GM19372 (cell line): ENCODE measurements around the gene FAM98B.

Experiments used
- ATAC-seq: cut with Tn5 transposase; IDR thresholded peaks from one replicate; pipeline ENCODE4 v1.9.1; 2021; ENCODE audit warnings: mild to moderate bottlenecking, low read depth, moderate library complexity; ENCODE audit not compliant: unreplicated experiment

The FAM98B gene

DNA sequence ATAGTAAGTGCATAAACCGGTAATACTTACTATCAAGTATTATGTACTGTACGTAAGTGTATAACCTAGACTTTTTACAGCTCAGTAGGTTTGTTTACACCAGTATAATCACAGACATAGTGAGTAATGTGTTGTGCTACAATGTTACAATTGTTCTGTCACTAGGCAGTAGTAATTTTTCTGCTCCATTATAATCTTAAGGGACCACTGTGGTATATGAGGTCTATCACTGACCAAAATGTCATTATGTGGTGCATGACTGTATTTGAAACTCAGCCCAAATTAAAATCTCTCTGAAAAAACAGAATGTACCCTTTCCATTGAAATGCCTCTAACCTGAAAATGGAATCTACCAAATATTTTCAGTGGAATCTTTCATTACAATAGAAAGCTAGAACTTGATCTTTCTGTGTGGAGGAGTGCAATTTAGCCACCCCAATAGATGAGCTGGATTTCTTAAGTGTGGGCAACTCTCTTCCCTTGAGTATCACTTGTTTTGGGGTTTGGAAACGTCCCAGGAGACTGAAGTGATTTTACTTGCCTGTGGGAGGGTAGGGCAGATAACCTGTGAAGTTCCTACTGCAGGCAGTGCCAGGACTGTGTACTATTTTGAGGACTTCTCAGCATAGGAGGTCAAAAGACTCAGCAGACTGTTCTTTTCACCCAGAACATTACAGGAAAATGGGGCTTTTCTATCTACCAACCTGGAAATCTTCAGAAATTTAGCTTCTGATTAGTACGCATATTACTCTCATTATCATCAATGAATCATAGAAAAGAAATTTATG is 50.9 kb downstream of the FAM98B start:
- ATAC-seq, result no peak

GRCh38 chr15:38506997-38507396 is 53.1 kb downstream of the FAM98B start:
- ATAC-seq, result no peak

DNA sequence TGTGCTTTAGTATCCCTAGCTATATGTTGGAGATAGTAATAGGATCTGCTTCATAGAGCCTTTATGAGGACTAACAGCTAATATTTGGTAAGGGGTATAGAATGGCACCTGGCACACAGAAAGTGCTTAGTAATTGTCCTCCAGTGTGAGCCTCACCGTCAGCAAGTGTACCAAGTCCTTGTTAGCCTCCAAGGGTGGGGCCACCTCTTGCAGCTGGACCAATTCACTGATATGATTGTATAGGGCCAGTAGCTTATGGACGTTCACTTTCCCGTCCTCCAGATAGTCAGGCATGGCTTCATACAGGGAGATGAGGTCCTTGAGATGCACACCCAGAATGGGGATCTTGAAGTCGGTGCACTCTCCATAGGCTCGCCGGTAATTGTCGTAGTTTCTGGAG is 53.6 kb downstream of the FAM98B start:
- ATAC-seq, result no peak

- ATAC-seq, result no peak
Measured at GRCh38 chr15:38508647-38509046, 54.7 kb downstream of the FAM98B start.

GRCh38 chr15:38509152-38509551 is 55.2 kb downstream of the FAM98B start:
- no peak for ATAC-seq

DNA sequence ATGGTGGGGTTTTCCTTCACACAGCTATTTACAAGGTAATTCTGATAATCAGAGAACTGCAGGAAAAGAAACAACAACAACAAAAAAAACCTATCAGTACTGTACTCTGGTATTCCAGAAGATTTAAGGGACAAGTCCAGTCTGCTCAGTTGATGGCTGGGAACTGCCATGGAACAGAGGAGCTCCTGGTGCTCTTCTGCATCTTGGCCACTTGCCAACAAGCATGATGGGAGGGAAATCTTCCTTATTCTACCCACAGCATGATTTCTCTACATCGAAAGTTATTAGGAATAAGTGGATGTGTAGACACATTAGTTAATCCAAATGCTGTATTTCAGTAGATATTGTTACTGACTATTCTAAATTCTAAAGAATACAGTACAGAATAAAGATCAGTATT is 59.0 kb downstream of the FAM98B start:
- no peak for ATAC-seq

DNA sequence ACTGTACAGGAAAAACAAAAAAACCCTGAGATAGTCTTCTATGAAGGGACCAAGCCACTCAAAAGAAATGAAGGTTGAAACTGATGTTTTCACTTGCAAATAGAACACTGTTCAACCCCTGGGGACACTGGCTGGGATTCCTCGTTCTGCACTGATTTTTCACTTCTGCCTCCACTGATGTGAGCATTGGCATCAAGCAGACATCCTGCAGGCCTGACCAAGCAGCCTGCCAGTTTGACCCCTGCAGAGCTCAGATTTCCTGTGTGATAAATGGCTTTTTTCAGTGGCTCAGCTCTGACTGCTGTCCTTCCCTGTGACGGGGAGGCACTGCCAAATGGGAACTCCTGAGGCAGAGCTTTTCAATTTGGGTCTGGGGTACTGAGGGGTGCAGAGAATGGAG is 60.7 kb downstream of the FAM98B start:
- ATAC-seq, result no peak

- no peak for ATAC-seq
Measured at GRCh38 chr15:38516626-38517025, 62.7 kb downstream of the FAM98B start.

GRCh38 chr15:38517312-38517975 is 63.5 kb downstream of the FAM98B start:
- no peak for ATAC-seq

GRCh38 chr15:38518084-38518483 is 64.2 kb downstream of the FAM98B start:
- no peak for ATAC-seq

DNA sequence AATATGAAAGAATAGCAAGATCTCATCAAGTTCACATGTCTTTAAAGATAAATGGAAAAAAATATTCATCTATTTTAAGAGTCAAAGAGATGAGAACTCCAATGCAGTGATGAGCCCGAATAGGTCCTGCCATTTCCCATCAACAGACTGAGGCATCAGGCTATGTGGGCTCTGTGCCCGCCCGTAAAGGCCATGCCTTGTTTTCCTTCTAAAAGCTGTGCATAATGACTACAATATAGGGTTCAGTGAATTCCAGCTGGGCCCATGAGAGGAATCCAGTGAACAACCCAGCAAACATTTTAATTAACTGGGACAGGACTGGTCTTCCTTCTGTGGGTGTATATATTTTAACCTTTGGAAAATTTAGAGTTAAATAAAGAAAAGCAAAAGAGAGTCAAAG is 66.1 kb downstream of the FAM98B start:
- ATAC-seq, result no peak

- ATAC-seq, result no peak
Measured at GRCh38 chr15:38521316-38521715, 67.4 kb downstream of the FAM98B start.

DNA sequence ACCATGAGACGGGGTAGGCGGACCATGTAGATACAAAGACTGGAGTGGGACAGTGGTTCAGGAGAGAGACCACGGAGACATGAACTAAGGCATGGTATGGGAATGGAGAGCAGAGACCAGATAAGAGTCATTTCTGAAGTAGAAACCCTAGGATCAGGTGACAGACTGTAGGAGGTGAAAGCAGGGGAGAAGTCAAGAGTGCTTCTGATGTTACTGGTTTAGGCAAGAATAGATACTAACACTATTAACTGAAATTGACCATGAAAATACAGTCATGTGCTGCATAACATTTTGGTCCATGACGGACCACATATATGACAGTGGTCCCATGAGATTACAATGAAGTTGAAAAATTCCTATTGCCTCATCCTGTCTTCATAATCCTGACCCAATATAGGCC is 69.0 kb downstream of the FAM98B start:
- no peak for ATAC-seq

DNA sequence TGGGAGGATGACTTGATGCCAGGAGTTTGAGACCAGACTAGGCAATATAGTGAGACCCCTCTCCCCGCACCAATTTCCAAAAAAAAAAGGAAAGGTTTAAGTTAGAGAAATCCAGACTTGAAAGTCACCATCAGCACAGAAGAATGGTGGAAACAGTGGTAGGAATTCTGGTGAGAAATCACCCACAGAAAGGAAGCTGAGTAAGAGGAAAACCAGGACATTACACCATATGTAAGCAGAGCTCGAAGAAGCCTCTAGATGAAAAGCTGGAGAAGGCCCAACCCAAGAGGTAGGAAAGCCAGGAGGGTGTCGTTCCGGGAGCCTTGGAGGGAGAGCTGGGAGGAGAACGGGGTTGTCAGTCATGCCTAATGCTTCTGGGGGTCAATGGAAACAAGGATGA is 70.2 kb downstream of the FAM98B start:
- ATAC-seq, result no peak

DNA sequence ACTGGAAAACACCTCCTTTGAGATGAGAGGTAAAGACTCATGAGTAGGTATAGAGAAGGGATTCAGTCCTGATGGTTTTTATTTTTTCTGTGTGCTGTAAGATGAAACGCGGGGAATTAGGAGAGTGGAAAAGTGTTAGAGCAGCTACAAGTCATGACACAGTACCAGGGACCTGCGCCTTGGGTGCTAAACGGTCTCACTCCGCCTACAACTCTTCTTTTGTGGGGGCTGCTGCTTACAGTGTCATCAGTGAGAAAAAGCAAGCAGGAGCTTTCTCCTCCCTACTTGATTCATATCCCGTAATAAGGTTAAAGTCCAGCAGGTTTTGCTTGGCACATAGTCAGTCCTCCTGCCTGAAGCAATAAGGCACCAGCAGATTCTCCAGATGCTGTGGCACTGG is 71.6 kb downstream of the FAM98B start:
- ATAC-seq, result no peak

DNA sequence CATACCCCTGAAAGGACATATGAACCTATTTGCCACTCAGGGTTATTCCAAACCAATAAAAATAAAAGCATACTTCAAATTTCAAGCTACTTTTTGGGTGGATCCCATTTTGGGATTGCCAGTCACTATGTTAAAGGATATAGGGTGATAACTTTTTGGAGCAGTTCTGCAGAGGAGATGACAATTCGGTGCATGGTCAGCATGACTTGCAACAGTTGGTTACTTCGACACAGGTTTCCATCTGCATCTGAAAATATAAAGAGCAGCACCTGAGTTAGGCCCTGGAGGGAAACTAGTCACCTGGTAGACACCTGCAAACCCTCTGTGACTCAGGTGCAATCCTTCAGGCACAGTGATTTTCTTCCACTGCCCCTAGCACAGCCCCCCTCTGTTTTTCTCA is 72.2 kb downstream of the FAM98B start:
- ATAC-seq, result no peak

DNA sequence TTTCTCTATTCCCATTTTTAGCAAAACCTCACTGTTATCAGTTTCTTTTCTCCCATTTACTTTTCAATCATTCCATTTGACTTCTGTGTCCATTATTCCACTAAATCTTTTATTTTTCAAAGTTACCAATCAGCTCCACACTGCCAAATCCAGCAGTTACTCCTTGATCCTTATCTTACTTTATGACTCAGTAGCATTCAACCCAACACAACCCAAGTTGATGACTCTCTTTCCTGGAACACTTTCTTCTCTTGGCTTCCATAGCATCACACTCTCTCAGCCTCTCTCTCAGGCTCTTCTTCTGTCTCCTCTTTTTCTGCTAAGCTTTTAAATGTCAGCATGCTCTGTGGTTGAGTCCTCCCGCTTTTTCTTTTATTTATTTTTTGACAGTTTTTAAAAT is 74.4 kb downstream of the FAM98B start:
- ATAC-seq, result no peak

- no peak for ATAC-seq
Measured at GRCh38 chr15:38530113-38530512, 76.2 kb downstream of the FAM98B start.

DNA sequence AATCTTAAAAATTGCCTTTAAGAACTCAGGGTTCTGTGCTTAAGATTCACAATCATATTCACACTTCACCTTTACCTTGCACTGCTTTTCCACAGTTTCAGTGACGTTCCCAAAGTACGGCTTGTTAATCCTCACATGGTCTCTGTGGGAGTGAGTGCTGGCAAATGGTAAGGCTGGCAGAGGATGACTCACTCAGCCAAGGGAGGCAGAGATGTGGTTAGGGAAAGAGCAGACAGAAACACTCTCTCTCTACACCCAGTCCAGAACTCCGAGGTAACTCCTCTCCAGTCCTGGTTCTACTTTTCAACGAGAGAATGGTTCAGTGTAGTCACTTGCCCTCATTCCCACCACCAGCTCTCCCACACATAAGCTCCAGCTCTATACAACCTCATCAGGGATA is 77.6 kb downstream of the FAM98B start:
- no peak for ATAC-seq

DNA sequence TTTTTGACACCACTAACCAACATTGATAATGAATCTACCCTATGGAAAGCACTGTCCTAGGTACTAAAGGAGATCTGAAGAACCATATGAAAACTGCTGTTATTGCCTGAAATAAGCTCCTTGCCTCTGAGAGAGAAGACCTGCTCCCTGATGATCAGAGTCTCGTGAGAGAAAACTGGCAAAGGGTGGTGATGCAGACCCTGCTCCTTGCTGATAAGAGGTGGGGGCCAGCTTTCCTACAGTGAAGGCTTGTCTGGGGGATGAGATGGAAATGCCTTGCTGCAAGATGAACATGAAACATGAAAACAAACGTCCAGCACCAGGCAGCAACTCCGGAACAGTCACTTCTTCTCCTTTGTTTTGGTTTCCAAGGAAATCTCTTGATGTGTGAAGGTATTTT is 78.8 kb downstream of the FAM98B start:
- ATAC-seq, result no peak

- no peak for ATAC-seq
Measured at GRCh38 chr15:38533416-38533915, 79.5 kb downstream of the FAM98B start.

DNA sequence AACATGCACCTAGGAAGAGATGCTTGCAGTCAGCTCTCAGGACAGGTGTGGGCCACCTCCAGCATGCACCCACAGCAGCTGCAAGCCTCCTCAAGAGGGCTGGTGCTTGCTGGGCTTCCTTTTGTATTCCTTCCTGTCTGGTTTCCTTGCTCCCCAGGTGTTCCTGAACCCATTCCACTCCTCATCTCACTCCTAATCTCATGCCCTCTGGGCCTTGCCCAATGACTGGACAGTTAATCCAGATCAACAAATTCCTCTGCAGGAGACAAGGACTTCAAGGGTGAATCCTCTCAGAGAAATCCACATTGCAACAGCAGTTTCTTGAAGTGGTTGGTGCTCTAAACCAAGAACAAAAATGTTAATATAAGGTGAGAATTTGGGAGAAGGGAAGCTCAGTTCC is 80.0 kb downstream of the FAM98B start:
- no peak for ATAC-seq
